Sigmoid colon (tissue), 7 donors: ENCODE results near the gene NAALAD2. TPM values are rescaled to one million over a fixed set of nuclear protein-coding genes. Genes with fewer than 3 reads are reported as not detected.

ENCODE experiments used
- DNase-seq: peaks from one replicate; pipeline ENCODE4 v3.0.0-alpha.2; 2019
- H3K27ac ChIP-seq, 4 donors: fragments of 200-600 bp; sonication (generic); one replicate each; pipeline ENCODE4 v1.5.1; 2016 to 2019; ENCODE audit warnings: mild to moderate bottlenecking in 1 of 4
- H3K27me3 ChIP-seq, 3 donors: fragments of 200-600 bp; sonication (generic); one replicate each; pipeline ENCODE4 v1.5.1; 2019; ENCODE audit warnings: mild to moderate bottlenecking in 1 of 3
- H3K36me3 ChIP-seq, 4 donors: fragments of 200-600 bp; sonication (generic); one replicate each; pipeline ENCODE4 v1.5.1; 2016 to 2019
- H3K4me1 ChIP-seq, 4 donors: fragments of 200-600 bp; sonication (generic); one replicate each; pipeline ENCODE4 v1.5.1; 2017 to 2019
- H3K4me3 ChIP-seq, 4 donors: fragments of 200-600 bp; sonication (generic); one replicate each; pipeline ENCODE4 v1.5.1; 2017 to 2019; ENCODE audit warnings: mild to moderate bottlenecking in 2 of 4, moderate library complexity in 1 of 4
- H3K9me3 ChIP-seq, 4 donors: fragments of 200-600 bp in 3 of 4; sonication (generic) in 3 of 4; one replicate each; pipeline versions ENCODE4 v1.5.1 to v1.6.1; 2013 to 2019
- CTCF ChIP-seq, 4 experiments: fragments of 450-650 bp in 3 of 4; fragments of 200-600 bp in 1 of 4; IDR thresholded peaks; one replicate each; pipeline ENCODE4 v1.5.1; 2016 to 2019; ENCODE audit warnings: antibody characterized with exemption in 4 of 4, mild to moderate bottlenecking in 3 of 4, moderate library complexity in 2 of 4
- EP300 ChIP-seq, 4 donors: sonication (generic); formaldehyde crosslinking; IDR thresholded peaks; one replicate each; pipeline ENCODE4 v1.6.1; 2017; ENCODE audit warnings: antibody characterized with exemption in 4 of 4
- POLR2A ChIP-seq, 2 donors: fragments of 450-650 bp; IDR thresholded peaks; one replicate each; pipeline ENCODE4 v1.6.1; 2016; ENCODE audit warnings: antibody characterized with exemption in 2 of 2, mild to moderate bottlenecking in 2 of 2, moderate library complexity in 2 of 2
- POLR2AphosphoS5 ChIP-seq, 4 donors: sonication (generic); formaldehyde crosslinking; IDR thresholded peaks; one replicate each; pipeline ENCODE4 v1.6.1; 2017; ENCODE audit warnings: antibody characterized with exemption in 4 of 4
- WGBS, 2 donors: extraction: QIAGEN DNeasy Blood & Tissue Kit; methylation state at CpG; one replicate each; pipeline ENCODE4 v1.1.7; 2013; 5-methylcytosine and 5-hydroxymethylcytosine counted together
- intact Hi-C: fragments of 100-400 bp; cut with DNase I; formaldehyde crosslinking; loops from one replicate; pipeline ENCODE4 v1.15.1; 2023
- polyA plus RNA-seq, 3 donors: library from polyadenylated mRNA; stranded (reverse); fragments of 200-250 nt; gene quantifications; one replicate each; pipeline ENCODE4 v1.2.3, GENCODE V29; 2013
- total RNA-seq, 4 donors: library from RNA; depleted of rRNA; stranded (reverse); fragments of >200 nt; gene quantifications; one replicate each; pipeline ENCODE4 v1.1.0, GENCODE V29; 2016
- donor health status: healthy with polysubstance abuse.
- donor health status: Bipolar disorder and iron deficiency.
- donor health status: healthy.

NAALAD2 gene
- total and polyA plus RNA-seq, 7 donors: 0.31 to 3.9 (median 3.6) TPM; not detected in 2

- intact Hi-C loops: no loop called here
Measured at GRCh38 chr11:90220391-90220790, 85.9 kb downstream of the NAALAD2 start.

GRCh38 chr11:90221803-90222458, 87.5 kb downstream of the NAALAD2 start:
- Histone ChIP-seq H3K4me3 (peak overlapping the region; percentile 65 to 85 (median 77)), H3K9me3 (no peaks in the 10 kb centered on the region), H3K4me1 (peaks cover 0 to 45% (median 31%) of the 10 kb centered on the region in 4 donors), H3K27ac (peak overlapping the region; percentile 81 to 96 (median 95)), H3K36me3 (no peaks in the 10 kb centered on the region), H3K27me3 (no peaks in the 10 kb centered on the region)
- intact Hi-C loops: no loop called here
- WGBS, 2 donors: 4 to 10% methylated on average over 16 of the region's 16 CpGs
- no peak for DNase-seq
- no peak for TF ChIP-seq CTCF (IDR thresholded peaks at IDR 0.05)

More at GRCh38 chr11:90220391-90220790, 85.9 kb downstream of the NAALAD2 start:
- 76 to 81% methylated on average over 1 of the region's 1 CpG for WGBS, 2 donors
- Histone ChIP-seq H3K27me3 (no peaks in the 10 kb centered on the region), H3K9me3 (no peaks in the 10 kb centered on the region), H3K36me3 (peaks cover 0 to 9% (median 0%) of the 10 kb centered on the region in 4 donors), H3K27ac (no peak overlapping the region), H3K4me1 (peaks cover 0 to 45% (median 31%) of the 10 kb centered on the region in 4 donors), H3K4me3 (no peak overlapping the region)
- TF ChIP-seq EP300 (IDR thresholded peaks at IDR 0.05) (no peak), POLR2A (IDR thresholded peaks at IDR 0.05) (no peak), POLR2AphosphoS5 (IDR thresholded peaks at IDR 0.05) (no peak), CTCF (IDR thresholded peaks at IDR 0.05) (no peak)
- DNase-seq: no peak

GRCh38 chr11:90222459-90223247, 88.2 kb downstream of the NAALAD2 start, which contains the start of gene CHORDC1:
CHORDC1 (minus strand) TSS chr11:90223049; CDS start chr11:90222954, 95 bp downstream.
- intact Hi-C loops: no loop called here

GRCh38 chr11:90223248-90223585, 88.8 kb downstream of the NAALAD2 start:
- no peak for TF ChIP-seq POLR2AphosphoS5 (IDR thresholded peaks at IDR 0.05)
- no peak for TF ChIP-seq EP300 (IDR thresholded peaks at IDR 0.05)
- intact Hi-C loops: no loop called here
- DNase-seq: no peak
- peak overlapping the region; percentile 81 to 96 (median 95) for H3K27ac ChIP-seq
- H3K4me1 ChIP-seq: peaks cover 0 to 45% (median 29%) of the 10 kb centered on the region in 4 donors
- no peaks in the 10 kb centered on the region for H3K9me3 ChIP-seq
- H3K36me3 ChIP-seq: no peaks in the 10 kb centered on the region
- no peaks in the 10 kb centered on the region for H3K27me3 ChIP-seq
- peak overlapping the region; percentile 65 to 85 (median 77) for H3K4me3 ChIP-seq
- WGBS, 2 donors: 0 to 1% methylated on average over 12 of the region's 12 CpGs

More at GRCh38 chr11:90222459-90223247, 88.2 kb downstream of the NAALAD2 start, which contains the start of gene CHORDC1:
- H3K27me3 ChIP-seq: no peaks in the 10 kb centered on the region
- TF ChIP-seq CTCF (IDR thresholded peaks at IDR 0.05) (no peak), POLR2A (IDR thresholded peaks at IDR 0.05) (peak; percentile 83 to 87), POLR2AphosphoS5 (IDR thresholded peaks at IDR 0.05) (peak; percentile 93 to 99 (median 96)), EP300 (IDR thresholded peaks at IDR 0.05) (peak in 1 of 4 donors; percentile 52)
- H3K36me3 ChIP-seq: no peaks in the 10 kb centered on the region
- 0 to 1% methylated on average over 71 of the region's 71 CpGs for WGBS, 2 donors
- H3K4me3 ChIP-seq: peak within 1 kb of the TSS; percentile 65 to 85 (median 77)
- no peaks in the 10 kb centered on the region for H3K9me3 ChIP-seq
- DNase-seq: peak; percentile 94
- H3K27ac ChIP-seq: peak within 1 kb of the TSS; percentile 81 to 96 (median 95)
- peaks cover 0 to 45% (median 31%) of the 10 kb centered on the region in 4 donors for H3K4me1 ChIP-seq

GRCh38 chr11:90228056-90228455, 93.6 kb downstream of the NAALAD2 start:
- H3K4me1 ChIP-seq: peaks cover 0 to 14% (median 5%) of the 10 kb centered on the region in 4 donors
- intact Hi-C loops: no loop called here
- no peaks in the 10 kb centered on the region for H3K9me3 ChIP-seq
- no peak overlapping the region for H3K27ac ChIP-seq
- DNase-seq: no peak
- WGBS, 2 donors: 92 to 95% methylated on average over 3 of the region's 3 CpGs
- H3K36me3 ChIP-seq: no peaks in the 10 kb centered on the region
- no peak overlapping the region for H3K4me3 ChIP-seq
- no peak for TF ChIP-seq EP300 (IDR thresholded peaks at IDR 0.05)
- TF ChIP-seq POLR2AphosphoS5 (IDR thresholded peaks at IDR 0.05): no peak
- no peak for TF ChIP-seq POLR2A (IDR thresholded peaks at IDR 0.05)
- TF ChIP-seq CTCF (IDR thresholded peaks at IDR 0.05): no peak
- H3K27me3 ChIP-seq: no peaks in the 10 kb centered on the region
